ENCODE results near the gene GJD3.

Gene GJD3

DNA sequence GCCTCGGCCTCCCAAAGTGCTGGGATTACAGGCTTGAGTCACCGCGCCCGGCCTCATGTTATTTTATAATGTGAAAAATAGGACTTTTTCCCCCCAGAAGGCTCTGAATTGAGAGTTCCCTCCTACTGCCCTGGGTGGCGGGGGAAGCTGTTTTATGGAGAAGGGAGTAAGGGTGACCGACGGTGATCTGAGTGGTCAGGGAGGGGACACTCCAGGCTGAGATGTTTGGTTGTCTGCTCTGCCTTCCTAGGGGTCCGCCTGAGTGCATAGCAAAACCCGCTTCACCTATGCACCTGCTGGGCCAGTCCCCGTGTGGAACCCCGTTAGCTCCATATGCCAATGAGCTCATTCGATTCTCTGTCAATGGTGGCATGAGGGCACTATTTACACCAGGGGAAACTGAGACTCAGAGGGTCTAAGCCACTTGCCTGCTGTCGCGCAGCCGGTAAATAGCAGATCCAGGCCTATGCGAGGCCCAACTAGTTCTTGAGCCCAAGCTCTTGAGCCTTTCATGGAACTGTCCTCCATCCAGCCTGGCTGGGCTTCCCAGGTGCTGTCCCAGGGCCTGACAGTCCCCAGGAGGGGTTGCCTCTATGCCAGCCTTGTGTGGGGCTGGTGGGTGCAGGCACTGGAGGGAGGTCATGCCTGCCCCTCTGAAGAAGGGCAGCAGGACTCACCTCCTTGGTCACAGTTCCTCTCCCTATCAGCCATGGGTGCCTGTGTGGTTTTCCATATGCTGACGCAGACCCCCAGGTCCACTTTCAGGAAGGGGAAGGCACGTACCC lies 1.7 kb upstream of the GJD3 start:
- TF ChIP-seq, protein P1, sequence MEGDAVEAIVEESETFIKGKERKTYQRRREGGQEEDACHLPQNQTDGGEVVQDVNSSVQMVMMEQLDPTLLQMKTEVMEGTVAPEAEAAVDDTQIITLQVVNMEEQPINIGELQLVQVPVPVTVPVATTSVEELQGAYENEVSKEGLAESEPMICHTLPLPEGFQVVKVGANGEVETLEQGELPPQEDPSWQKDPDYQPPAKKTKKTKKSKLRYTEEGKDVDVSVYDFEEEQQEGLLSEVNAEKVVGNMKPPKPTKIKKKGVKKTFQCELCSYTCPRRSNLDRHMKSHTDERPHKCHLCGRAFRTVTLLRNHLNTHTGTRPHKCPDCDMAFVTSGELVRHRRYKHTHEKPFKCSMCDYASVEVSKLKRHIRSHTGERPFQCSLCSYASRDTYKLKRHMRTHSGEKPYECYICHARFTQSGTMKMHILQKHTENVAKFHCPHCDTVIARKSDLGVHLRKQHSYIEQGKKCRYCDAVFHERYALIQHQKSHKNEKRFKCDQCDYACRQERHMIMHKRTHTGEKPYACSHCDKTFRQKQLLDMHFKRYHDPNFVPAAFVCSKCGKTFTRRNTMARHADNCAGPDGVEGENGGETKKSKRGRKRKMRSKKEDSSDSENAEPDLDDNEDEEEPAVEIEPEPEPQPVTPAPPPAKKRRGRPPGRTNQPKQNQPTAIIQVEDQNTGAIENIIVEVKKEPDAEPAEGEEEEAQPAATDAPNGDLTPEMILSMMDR (IDR thresholded peaks at IDR 0.05; ENCODE audit: borderline replicate concordance, insufficient read depth, low read depth, low read length), result no peak
- H3K4me3 ChIP-seq (ENCODE audit: low read depth, low read length), result no peak overlapping the region

DNA sequence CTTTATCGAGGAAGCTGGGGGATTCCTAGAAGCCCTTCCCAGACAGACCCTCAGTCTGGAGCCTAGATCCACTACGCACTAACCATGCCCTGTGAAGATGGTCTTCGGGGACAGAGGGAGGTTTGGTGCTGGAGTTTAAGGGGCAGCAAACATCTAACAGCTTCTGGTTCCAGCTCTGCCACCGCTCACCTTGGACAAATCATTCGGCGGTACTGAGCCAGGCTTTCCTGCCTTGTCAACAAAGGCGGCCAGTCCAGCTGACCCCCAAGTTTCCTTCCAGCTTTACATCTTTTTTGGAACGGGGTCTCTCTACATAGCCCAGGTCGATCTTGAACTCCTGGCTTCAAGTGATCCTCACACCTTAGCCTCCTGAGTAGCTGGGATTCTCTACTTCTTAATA lies 369 bp upstream of the GJD3 start:
- no peak overlapping the region for H3K4me3 ChIP-seq (ENCODE audit: low read depth, low read length)
- TF ChIP-seq, protein P1 (IDR thresholded peaks at IDR 0.05; ENCODE audit: borderline replicate concordance, insufficient read depth, low read depth, low read length), result no peak

DNA sequence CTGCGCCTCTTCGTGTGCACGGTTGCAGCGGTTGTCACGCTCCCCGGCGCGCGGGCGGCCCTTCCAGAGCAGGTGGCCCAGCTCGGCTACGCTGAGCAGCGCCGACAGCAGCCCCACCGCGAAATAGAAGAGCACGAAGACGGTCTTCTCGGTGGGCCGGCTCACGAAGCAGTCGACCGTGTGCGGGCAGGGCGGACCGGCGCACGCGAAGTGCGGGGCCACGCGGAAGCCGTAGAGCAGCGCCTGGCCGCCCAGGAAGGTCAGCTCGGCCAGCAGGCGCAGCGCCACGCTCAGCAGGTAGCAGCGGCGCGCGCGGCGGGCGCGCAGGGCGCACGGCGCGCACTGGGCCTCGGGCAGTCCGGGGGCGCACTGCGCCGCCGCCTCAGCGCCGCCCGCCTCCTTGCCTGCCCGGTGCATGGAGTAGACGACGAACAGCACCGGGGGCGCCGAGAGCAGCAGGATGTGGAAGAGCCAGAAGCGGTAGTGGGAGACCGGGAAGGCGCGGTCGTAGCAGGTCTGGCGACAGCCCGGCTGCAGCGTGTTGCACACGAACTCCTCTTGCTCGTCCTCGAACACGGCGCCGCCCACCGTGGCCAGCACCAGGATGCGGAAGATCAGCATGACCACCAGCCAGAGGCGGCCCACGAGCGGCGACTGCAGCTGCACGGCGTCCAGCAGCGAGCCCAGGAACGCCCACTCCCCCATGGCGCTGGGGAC lies 1.3 kb downstream of the GJD3 start:
- H3K4me3 ChIP-seq (ENCODE audit: low read depth, low read length), result peak overlapping the region; percentile 40
- TF ChIP-seq, protein P1 (IDR thresholded peaks at IDR 0.05; ENCODE audit: borderline replicate concordance, insufficient read depth, low read depth, low read length), result no peak

DNA sequence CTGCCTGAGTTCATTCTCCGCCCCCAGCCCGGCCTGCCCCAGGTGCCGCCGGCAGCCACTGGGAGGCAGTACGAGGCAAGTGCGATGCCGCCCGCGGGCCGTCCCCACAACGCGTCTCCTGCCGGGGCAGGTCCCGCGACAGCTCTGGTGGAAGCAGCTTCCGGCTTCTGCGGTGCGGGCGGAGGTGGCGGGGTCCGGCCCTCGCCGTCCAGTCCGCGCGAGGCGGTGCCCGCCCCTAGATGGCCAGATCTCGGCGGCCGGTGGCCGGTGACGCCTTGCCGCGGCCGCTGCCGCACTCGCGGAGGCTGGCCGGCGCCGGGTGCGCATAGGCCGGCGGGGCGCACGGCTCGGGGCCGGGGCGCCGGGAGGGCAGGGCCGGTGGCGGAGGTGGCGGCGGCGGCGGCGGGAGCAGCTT lies 1.8 kb downstream of the GJD3 start:
- TF ChIP-seq, protein P1 (IDR thresholded peaks at IDR 0.05; ENCODE audit: borderline replicate concordance, insufficient read depth, low read depth, low read length), result peak; percentile 92
- peak overlapping the region; percentile 40 for H3K4me3 ChIP-seq (ENCODE audit: low read depth, low read length)

DNA sequence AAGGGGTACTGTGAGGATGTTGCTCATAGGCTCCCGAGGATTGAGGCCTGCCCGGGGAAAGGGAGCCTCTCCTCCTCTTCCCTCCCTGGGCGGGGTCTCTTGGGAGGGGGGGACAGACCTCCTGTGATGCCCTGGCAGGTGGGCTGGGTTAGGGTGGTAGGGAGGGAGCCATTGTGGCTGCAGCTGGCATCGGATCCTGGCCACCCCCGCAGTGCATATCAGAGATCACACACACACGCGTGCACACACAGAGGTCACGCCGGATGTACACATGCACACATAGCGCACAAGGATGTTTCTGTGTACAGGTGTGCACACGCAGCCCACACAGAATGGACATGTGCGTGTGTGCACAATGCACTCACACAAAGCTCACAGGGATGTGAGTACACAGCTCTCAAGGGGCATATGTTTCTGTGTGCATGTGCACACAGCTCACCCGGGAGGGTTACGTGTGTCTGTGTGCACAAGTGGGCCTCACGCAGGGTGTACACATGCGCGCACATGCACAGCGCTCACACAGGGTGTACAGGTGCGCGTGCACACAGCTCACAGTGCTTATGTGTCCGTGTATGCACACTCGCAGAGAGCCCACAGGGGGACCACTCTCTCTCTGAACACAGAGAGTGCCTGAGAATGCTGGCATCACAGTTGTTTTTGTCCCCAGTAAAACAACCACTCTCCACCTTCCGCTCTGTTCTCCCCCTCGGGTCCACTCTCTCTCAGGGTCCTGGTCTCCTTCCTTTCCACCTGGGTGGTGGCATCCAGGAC lies 2.4 kb downstream of the GJD3 start:
- TF ChIP-seq, protein P1 (IDR thresholded peaks at IDR 0.05; ENCODE audit: borderline replicate concordance, insufficient read depth, low read depth, low read length), result no peak
- no peak overlapping the region for H3K4me3 ChIP-seq (ENCODE audit: low read depth, low read length)

DNA sequence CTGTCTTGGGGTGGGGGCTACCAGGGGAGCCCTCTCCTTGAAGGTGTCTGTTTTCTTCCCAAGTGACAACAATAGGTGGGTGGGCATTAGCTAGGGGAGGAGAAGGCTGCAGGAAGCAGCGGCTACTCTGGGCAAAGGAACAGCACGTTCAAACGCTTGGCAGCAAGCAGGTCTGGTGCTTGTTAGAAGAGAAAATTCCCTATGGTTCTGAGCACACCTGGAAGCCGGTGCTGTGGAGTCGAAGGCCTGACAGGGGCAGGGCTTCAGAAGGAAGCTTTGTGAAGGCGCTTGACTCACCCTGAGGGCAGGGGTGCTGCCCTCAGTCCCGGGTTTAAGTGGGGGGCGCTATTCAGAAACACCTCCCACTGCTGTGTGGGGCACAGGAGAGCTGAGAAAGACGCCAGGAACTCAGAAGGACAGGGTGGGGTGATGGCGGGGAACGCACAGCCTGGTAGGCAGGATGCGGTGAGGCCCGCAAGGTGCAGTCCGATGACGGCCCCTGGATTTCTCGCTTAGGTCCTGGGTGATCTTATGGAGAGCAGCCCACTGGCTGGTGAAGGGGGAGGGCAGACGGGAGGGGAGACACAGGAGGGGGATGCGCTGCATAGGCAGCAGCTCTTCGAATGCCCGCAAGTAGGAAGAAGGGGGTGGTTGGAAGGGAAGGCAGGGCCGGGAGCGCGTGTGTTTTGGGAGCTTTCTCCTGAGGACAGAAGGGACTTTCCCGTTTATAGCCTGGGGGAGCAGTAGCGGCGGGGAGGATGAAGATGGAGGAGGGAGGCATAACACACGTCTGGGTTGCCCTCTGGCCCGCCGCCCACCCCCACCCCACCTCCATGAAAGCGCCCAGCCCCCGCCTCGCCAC lies 3.2 kb downstream of the GJD3 start:
- TF ChIP-seq, protein P1 (IDR thresholded peaks at IDR 0.05; ENCODE audit: borderline replicate concordance, insufficient read depth, low read depth, low read length), result no peak
- H3K4me3 ChIP-seq (ENCODE audit: low read depth, low read length), result no peak overlapping the region

All from GM12875 (cell line).